WTC11 (cell line): ENCODE measurements around the gene MAMSTR. TPM values are rescaled to one million over a fixed set of nuclear protein-coding genes. Genes with fewer than 3 reads are reported as not detected.

ENCODE experiments used
- ATAC-seq: fragments of 200-7000 bp; cut with Tn5 transposase; 2 replicates; pipeline ENCODE4 v1.10.0; 2021; ENCODE audit warnings: mild to moderate bottlenecking, moderate library complexity
- CTCF ChIA-PET: fragments of 300-600 bp; sonication (Branson Sonifier 250); formaldehyde crosslinking; loops from one replicate; lab custom pipeline; 2021; ENCODE audit warnings: antibody characterized with exemption; lab: Charles Lee
- POLR2A ChIA-PET: fragments of 350-600 bp; sonication (Branson Sonifier 250); formaldehyde crosslinking; loops from one replicate; lab custom pipeline; 2021; ENCODE audit warnings: antibody characterized with exemption; lab: Charles Lee
- DNase-seq: peaks from one replicate; pipeline ENCODE4 v3.0.0; 2021; ENCODE audit warnings: low spot score
- H3K27ac Mint-ChIP-seq: 2 replicates; pipeline ENCODE4 v1.8.0; 2021; ENCODE audit warnings: mixed read lengths
- H3K27me3 Mint-ChIP-seq: 2 replicates; pipeline ENCODE4 v1.8.0; 2021; ENCODE audit warnings: low read depth, mild to moderate bottlenecking, moderate library complexity, mixed read lengths
- H3K36me3 Mint-ChIP-seq: 2 replicates; pipeline ENCODE4 v1.8.0; 2021; ENCODE audit warnings: mixed read lengths
- H3K4me1 Mint-ChIP-seq: 2 replicates; pipeline ENCODE4 v1.8.0; 2022; ENCODE audit warnings: mixed read lengths
- H3K4me3 Mint-ChIP-seq: 2 replicates; pipeline ENCODE4 v1.8.0; 2021; ENCODE audit warnings: mild to moderate bottlenecking, moderate library complexity, mixed read lengths
- H3K9me3 Mint-ChIP-seq: 2 replicates; pipeline ENCODE4 v1.8.0; 2021; ENCODE audit warnings: mixed read lengths
- ARID4B ChIP-seq: sonication (generic); formaldehyde crosslinking; IDR thresholded peaks from 2 replicates; pipeline ENCODE4 v1.8.0; 2023; ENCODE audit warnings: missing genetic modification reagents, mild to moderate bottlenecking, borderline replicate concordance
- FOXK1 ChIP-seq: sonication (generic); formaldehyde crosslinking; IDR thresholded peaks from 2 replicates; pipeline ENCODE4 v1.8.0; 2022; ENCODE audit warnings: mild to moderate bottlenecking, moderate library complexity, missing genetic modification reagents
- FOXP4 ChIP-seq: sonication (generic); formaldehyde crosslinking; IDR thresholded peaks from 2 replicates; pipeline ENCODE4 v1.8.0; 2022; ENCODE audit warnings: mild to moderate bottlenecking, missing genetic modification reagents
- GRHL2 ChIP-seq: fragments of 250-450 bp; sonication (Bioruptor Pico); IDR thresholded peaks from 2 replicates; pipeline ENCODE4 v1.8.0; 2022; ENCODE audit warnings: mild to moderate bottlenecking, moderate library complexity; ENCODE audit not compliant: insufficient replicate concordance, severe bottlenecking
- IRF1 ChIP-seq: sonication (generic); formaldehyde crosslinking; IDR thresholded peaks from 2 replicates; pipeline ENCODE4 v1.8.0; 2023; ENCODE audit warnings: missing genetic modification reagents
- MAX ChIP-seq: sonication (generic); formaldehyde crosslinking; IDR thresholded peaks from 2 replicates; pipeline ENCODE4 v1.8.0; 2022; ENCODE audit warnings: mild to moderate bottlenecking, missing genetic modification reagents
- NFE2L1 ChIP-seq: sonication (generic); formaldehyde crosslinking; IDR thresholded peaks from 2 replicates; pipeline ENCODE4 v1.8.1; 2023; ENCODE audit warnings: missing genetic modification reagents
- NR2C2 ChIP-seq: sonication (generic); formaldehyde crosslinking; IDR thresholded peaks from 2 replicates; pipeline ENCODE4 v1.8.0; 2022; ENCODE audit warnings: mild to moderate bottlenecking, missing genetic modification reagents
- NR3C1 ChIP-seq: sonication (generic); formaldehyde crosslinking; conservative IDR thresholded peaks from 2 replicates; pipeline ENCODE4 v1.8.1; 2023; ENCODE audit warnings: low read depth, mild to moderate bottlenecking, missing genetic modification reagents
- OVOL2 ChIP-seq: fragments of 250-450 bp; sonication (Bioruptor Pico); IDR thresholded peaks from 2 replicates; pipeline ENCODE4 v1.9.0; 2021; ENCODE audit warnings: mild to moderate bottlenecking, borderline replicate concordance
- PREB ChIP-seq: sonication (generic); formaldehyde crosslinking; IDR thresholded peaks from 2 replicates; pipeline ENCODE4 v1.8.1; 2022; ENCODE audit warnings: mild to moderate bottlenecking, missing genetic modification reagents, moderate library complexity, borderline replicate concordance
- RORB ChIP-seq: fragments of 250-450 bp; sonication (Bioruptor Pico); IDR thresholded peaks from 2 replicates; pipeline ENCODE4 v1.9.0; 2021; ENCODE audit warnings: mild to moderate bottlenecking
- SMAD3 ChIP-seq: sonication (generic); formaldehyde crosslinking; IDR thresholded peaks from 2 replicates; pipeline ENCODE4 v1.8.0; 2022; ENCODE audit warnings: missing genetic modification reagents, mild to moderate bottlenecking, borderline replicate concordance
- TEAD4 ChIP-seq: sonication (generic); formaldehyde crosslinking; IDR thresholded peaks from 2 replicates; pipeline ENCODE4 v1.8.0; 2022; ENCODE audit warnings: mild to moderate bottlenecking, missing genetic modification reagents
- USF1 ChIP-seq: sonication (generic); formaldehyde crosslinking; IDR thresholded peaks from 2 replicates; pipeline ENCODE4 v1.8.0; 2022; ENCODE audit warnings: mild to moderate bottlenecking, missing genetic modification reagents
- ZNF281 ChIP-seq: sonication (generic); formaldehyde crosslinking; IDR thresholded peaks from 2 replicates; pipeline ENCODE4 v1.8.0; 2023; ENCODE audit warnings: mild to moderate bottlenecking, missing genetic modification reagents
- ZNF671 ChIP-seq: fragments of 250-450 bp; sonication (Bioruptor Pico); IDR thresholded peaks from 2 replicates; pipeline ENCODE4 v1.8.0; 2021; ENCODE audit warnings: mild to moderate bottlenecking
- total RNA-seq: library from RNA; stranded (reverse); gene quantifications from 3 replicates; pipeline ENCODE4 v1.2.3, GENCODE V29; 2021
- TF ChIP-seq, protein P1 (sequence below): fragments of 200-600 bp; IDR thresholded peaks from 2 replicates; pipeline ENCODE4 v1.8.0; 2022; ENCODE audit warnings: antibody characterized with exemption

Gene MAMSTR
- total RNA-seq, 1 experiment from 2014 or later, result 1.4 TPM

GRCh38 chr19:48737360-48737998 is 18.0 kb upstream of the MAMSTR start (continued):
- TF ChIP-seq ARID4B, result no peak
- TF ChIP-seq PREB (CRISPR knock-in tag), result no peak
- no peak for TF ChIP-seq GRHL2 (CRISPR knock-in tag)
- TF ChIP-seq FOXP4 (CRISPR knock-in tag), result no peak
- TF ChIP-seq ZNF281 (CRISPR knock-in tag), result no peak
- TF ChIP-seq RORB, result no peak
- no peak for TF ChIP-seq NR3C1 (CRISPR knock-in tag)
- no peak for TF ChIP-seq ZNF671 (CRISPR knock-in tag)
- no peak for TF ChIP-seq MAX (CRISPR knock-in tag)
- peak; percentile 26; the same call in 1 of the 2 replicates for TF ChIP-seq USF1
- TF ChIP-seq TEAD4 (CRISPR knock-in tag), result no peak

DNA sequence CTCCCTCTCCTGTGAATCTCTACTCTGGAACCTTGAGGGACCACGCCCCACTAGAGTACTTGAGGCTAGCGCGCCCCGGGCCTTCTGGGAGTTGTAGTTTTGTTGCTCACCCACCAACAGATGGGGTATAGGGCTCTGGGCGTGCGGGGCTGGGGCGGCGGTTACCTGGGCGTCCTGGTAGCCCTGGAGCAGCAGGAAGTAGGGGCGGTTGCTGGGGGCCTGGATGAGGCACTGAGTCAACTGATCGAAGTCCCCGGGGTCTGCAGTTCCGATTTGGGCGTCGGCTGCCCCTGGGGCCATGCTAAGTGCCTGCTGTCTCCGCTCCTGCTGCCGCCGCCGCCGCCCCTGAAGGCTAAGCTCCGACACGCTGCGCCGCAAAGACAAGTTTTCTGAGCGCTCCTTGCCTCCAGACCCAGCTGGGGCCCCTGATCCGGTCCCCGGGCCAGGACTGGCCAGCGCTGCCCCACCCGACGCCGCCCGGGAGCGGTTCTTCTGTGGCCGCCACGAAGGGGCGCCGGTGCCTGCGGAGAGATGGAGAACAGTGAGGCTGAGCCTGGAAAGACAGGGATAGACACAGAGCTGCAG is 15.6 kb upstream of the MAMSTR start:
- Mint-ChIP-seq H3K27me3 (peaks cover 55% of the 10 kb centered on the region), H3K4me1 (peaks cover 28% of the 10 kb centered on the region), H3K27ac (peak overlapping the region; percentile 59), H3K36me3 (peaks cover 2% of the 10 kb centered on the region; the same call in 1 of the 2 replicates), H3K4me3 (peak overlapping the region; percentile 71), H3K9me3 (no peaks in the 10 kb centered on the region)
- ChIA-PET POLR2A (interaction anchor here (0.7 to 1.4 kb wide), 2 partner anchors 39 to 105 kb away, joined by 3 to 4 read pairs; partner anchors contain the start of gene FUT2), CTCF (interaction anchor here (0.7 to 1.4 kb wide), 9 partner anchors 9 to 464 kb away, joined by 3 to 10 read pairs (median 5); partner anchors contain the start of gene FUT2)
- peak; percentile 64 for ATAC-seq
- peak; percentile 81 for DNase-seq
- TF ChIP-seq ZNF671 (CRISPR knock-in tag), result no peak
- no peak for TF ChIP-seq OVOL2 (CRISPR knock-in tag)
- TF ChIP-seq NFE2L1, result 0 out of 2 replicates have a peak, but pooled peaks have one; percentile 39
- no peak for TF ChIP-seq SMAD3
- no peak for TF ChIP-seq NR2C2
- TF ChIP-seq FOXP4 (CRISPR knock-in tag), result no peak; the same call in 1 of the 2 replicates
- TF ChIP-seq, protein P1, sequence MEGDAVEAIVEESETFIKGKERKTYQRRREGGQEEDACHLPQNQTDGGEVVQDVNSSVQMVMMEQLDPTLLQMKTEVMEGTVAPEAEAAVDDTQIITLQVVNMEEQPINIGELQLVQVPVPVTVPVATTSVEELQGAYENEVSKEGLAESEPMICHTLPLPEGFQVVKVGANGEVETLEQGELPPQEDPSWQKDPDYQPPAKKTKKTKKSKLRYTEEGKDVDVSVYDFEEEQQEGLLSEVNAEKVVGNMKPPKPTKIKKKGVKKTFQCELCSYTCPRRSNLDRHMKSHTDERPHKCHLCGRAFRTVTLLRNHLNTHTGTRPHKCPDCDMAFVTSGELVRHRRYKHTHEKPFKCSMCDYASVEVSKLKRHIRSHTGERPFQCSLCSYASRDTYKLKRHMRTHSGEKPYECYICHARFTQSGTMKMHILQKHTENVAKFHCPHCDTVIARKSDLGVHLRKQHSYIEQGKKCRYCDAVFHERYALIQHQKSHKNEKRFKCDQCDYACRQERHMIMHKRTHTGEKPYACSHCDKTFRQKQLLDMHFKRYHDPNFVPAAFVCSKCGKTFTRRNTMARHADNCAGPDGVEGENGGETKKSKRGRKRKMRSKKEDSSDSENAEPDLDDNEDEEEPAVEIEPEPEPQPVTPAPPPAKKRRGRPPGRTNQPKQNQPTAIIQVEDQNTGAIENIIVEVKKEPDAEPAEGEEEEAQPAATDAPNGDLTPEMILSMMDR, result no peak
- TF ChIP-seq IRF1 (CRISPR knock-in tag), result no peak
- TF ChIP-seq FOXK1 (CRISPR knock-in tag), result peak; percentile 51; the same call in 1 of the 2 replicates
